Measurements from ENCODE around the gene DOK4. TPM values are rescaled to one million over a fixed set of nuclear protein-coding genes. Genes with fewer than 3 reads are reported as not detected.

DOK4 gene
- total and polyA plus RNA-seq, 2 of the 8 experiments (the other 6 are each of a cell fraction or from before 2014, with no cell fraction given), result 24.0 to 28.9 TPM

DNA sequence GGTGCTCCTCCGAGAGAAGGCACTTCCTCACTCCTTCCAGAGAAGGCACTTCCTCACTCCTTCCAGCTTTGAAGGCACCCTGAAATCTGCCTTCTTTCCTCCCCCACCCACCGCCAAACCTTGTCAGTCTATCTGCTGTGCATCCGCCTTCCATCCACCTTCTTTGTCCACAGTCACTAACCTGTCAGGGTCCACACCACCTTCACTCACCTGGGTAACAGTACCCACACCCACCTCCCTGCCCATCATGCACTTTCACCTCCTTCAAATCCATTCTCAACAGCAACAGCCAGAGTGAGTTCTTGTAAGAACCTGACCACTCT, 44.9 kb upstream of the DOK4 start:
- no peak overlapping the region for H3K14ac ChIP-seq (ENCODE audit: insufficient read length)
- no peak overlapping the region; a peak in 1 of 4 replicates for H3K4me2 ChIP-seq (ENCODE audit: insufficient read depth in 1 of 2, low read depth in 2 of 2, low read length in 2 of 2)
- H4K20me1 ChIP-seq (replicated peaks in 1 of 2; ENCODE audit: control insufficient read depth in 1 of 2, insufficient read depth in 2 of 2, low read length in 2 of 2), result peaks cover 6 to 25% of the 10 kb centered on the region in 2 experiments
- no peak overlapping the region for H3K4ac ChIP-seq (replicated peaks; ENCODE audit: insufficient read length, low read depth, low read length)
- DNase-seq (ENCODE audit: low read depth in 1 of 2, low spot score in 2 of 2) (no peak), FAIRE-seq (no peak)
- no peak overlapping the region for H2BK5ac ChIP-seq (ENCODE audit: low read depth, low read length)
- H3K27ac ChIP-seq (ENCODE audit: low read depth, low read length), result no peak overlapping the region
- CTCF ChIA-PET (ENCODE audit: partially characterized antibody), result interaction anchor here (1.1 kb wide), 3 partner anchors 10 to 159 kb away, joined by 3 to 5 read pairs (median 3); partner anchors contain the start of gene CX3CL1
- no peak overlapping the region for H3K23ac ChIP-seq (ENCODE audit: insufficient read length)
- H4K91ac ChIP-seq (replicated peaks; ENCODE audit: insufficient read length, low read length), result no peak overlapping the region
- no peak overlapping the region for H2BK12ac ChIP-seq (ENCODE audit: low read depth, low read length)
- H3K4me1 ChIP-seq (replicated peaks in 1 of 4; ENCODE audit: control insufficient read depth in 3 of 4, insufficient read depth in 4 of 4, low read length in 3 of 4), result peaks cover 4 to 46% (median 29%) of the 10 kb centered on the region in 4 experiments
- 0 out of 2 replicates have a peak overlapping the region, but pooled peaks have one; percentile 61 for H2BK15ac ChIP-seq (ENCODE audit: low read length)
- WGBS, 2 experiments (ENCODE audit: extremely low coverage in 1 of 2, insufficient coverage in 1 of 2, insufficient read length in 1 of 2, insufficient replicate concordance in 2 of 2, low coverage in 1 of 2, low lambda C conversion rate in 2 of 2, missing lambda C conversion rate in 1 of 2), result 88% methylated on average over 3 of the region's 3 CpGs; no CpG with 5 or more reads in 1 of the 2 experiments
- no peak overlapping the region for H3K4me3 ChIP-seq (ENCODE audit: extremely low read depth in 1 of 4, insufficient read depth in 2 of 4, low read depth in 3 of 4, low read length in 4 of 4)
- POLR2A ChIA-PET (ENCODE audit: partially characterized antibody), result interaction anchor here (1.0 to 9.1 kb wide), 4 partner anchors 11 to 55 kb away, joined by 4 to 67 read pairs (median 5); partner anchors contain the start of genes ADGRG5 and DOK4
- no peak overlapping the region for H2BK20ac ChIP-seq (ENCODE audit: low read length)
- H3K36me3 ChIP-seq (ENCODE audit: control insufficient read depth in 2 of 4, insufficient read depth in 4 of 4, low read length in 3 of 4), result no peaks in the 10 kb centered on the region; a peak in 1 of 8 replicates
- peaks cover 0 to 18% of the 10 kb centered on the region in 2 experiments; a peak in 1 of 4 replicates for H3K79me2 ChIP-seq (ENCODE audit: control insufficient read depth in 1 of 2, insufficient read depth in 2 of 2, low read length in 2 of 2)
- no peak overlapping the region for H2AK5ac ChIP-seq (ENCODE audit: low read depth, low read length)
- H2AFZ ChIP-seq (ENCODE audit: low read length), result no peak overlapping the region
- peaks cover 0 to 13% (median 4%) of the 10 kb centered on the region in 4 experiments; a peak in 4 of 7 replicates for H3K27me3 ChIP-seq (replicated peaks in 1 of 4; ENCODE audit: control insufficient read depth in 3 of 4, extremely low read depth in 1 of 4, insufficient read depth in 3 of 4, low read length in 3 of 4)
- H3K18ac ChIP-seq (ENCODE audit: extremely low read depth, low read length), result no peak overlapping the region
- no peak overlapping the region for H4K8ac ChIP-seq (ENCODE audit: extremely low read depth, insufficient read depth, low read length)
- peaks cover 8% of the 10 kb centered on the region; the same call in 1 of the 2 replicates for H3K23me2 ChIP-seq (ENCODE audit: low read depth, low read length)
- no peak overlapping the region for H2BK120ac ChIP-seq (replicated peaks; ENCODE audit: low read depth, low read length)
- H3K9ac ChIP-seq (replicated peaks in 1 of 4; ENCODE audit: extremely low read depth in 1 of 4, low read depth in 3 of 4, low read length in 3 of 4), result no peak overlapping the region
- H3K56ac ChIP-seq (replicated peaks; ENCODE audit: insufficient read length, low read depth, low read length), result no peak overlapping the region
- H3K79me1 ChIP-seq (ENCODE audit: low read depth, low read length), result peaks cover 10% of the 10 kb centered on the region
- no peaks in the 10 kb centered on the region for H3K9me3 ChIP-seq (ENCODE audit: insufficient read depth in 2 of 2, low read depth in 1 of 2, low read length in 1 of 2)
- no peak overlapping the region for H4K5ac ChIP-seq (ENCODE audit: insufficient read length, low read depth, low read length)

Measured in H1 (cell line).